ENCODE data around the gene SYNDIG1. TPM values are rescaled to one million over a fixed set of nuclear protein-coding genes. Genes with fewer than 3 reads are reported as not detected.

Gene SYNDIG1
- total and polyA plus RNA-seq, 2 donors (not counting 1 experiment from before 2014, with no cell fraction given) = not detected

- no peak overlapping the region for H3K4me3 Mint-ChIP-seq
- ATAC-seq (ENCODE audit: low read depth) = no peak
- WGBS (ENCODE audit: insufficient coverage) = 100% methylated on average over 5 of the region's 5 CpGs
- Histone ChIP-seq H3K79me2 (ENCODE audit: control insufficient read depth, insufficient read depth, low read length) (no peaks in the 10 kb centered on the region), H3K4me2 (replicated peaks; ENCODE audit: low read depth, low read length, poor library complexity, severe bottlenecking) (no peak overlapping the region), H3K27ac (ENCODE audit: low read length in 2 of 2) (no peak overlapping the region), H3K4me3 (ENCODE audit: control extremely low read depth in 1 of 5, extremely low read depth in 1 of 5, insufficient read depth in 1 of 5, low read depth in 2 of 5, low read length in 4 of 5) (no peak overlapping the region), H4K20me1 (ENCODE audit: control insufficient read depth, insufficient read depth, low read length, poor library complexity, severe bottlenecking) (no peaks in the 10 kb centered on the region), H2AFZ (ENCODE audit: insufficient read depth, low read depth, low read length, poor library complexity, severe bottlenecking) (no peak overlapping the region), H3K36me3 (replicated peaks in 1 of 2; ENCODE audit: control extremely low read depth in 1 of 2, control insufficient read depth in 1 of 2, extremely low read depth in 1 of 2, insufficient read depth in 2 of 2, low read length in 1 of 2) (no peaks in the 10 kb centered on the region), H3K27me3 (replicated peaks in 1 of 4; ENCODE audit: control extremely low read depth in 1 of 4, control insufficient read depth in 3 of 4, insufficient read depth in 4 of 4, low read length in 3 of 4) (no peaks in the 10 kb centered on the region), H3K4me1 (ENCODE audit: control insufficient read depth in 2 of 2, insufficient read depth in 2 of 2, low read length in 2 of 2) (no peaks in the 10 kb centered on the region), H3K9me3 (ENCODE audit: control extremely low read depth in 1 of 3, control insufficient read depth in 2 of 3, insufficient read depth in 1 of 3, low read length in 2 of 3) (peaks cover 0 to 4% (median 0%) of the 10 kb centered on the region in 3 donors), H3K9ac (ENCODE audit: low read length) (no peak overlapping the region)
- no peaks in the 10 kb centered on the region for H3K9me3 Mint-ChIP-seq (ENCODE audit: insufficient read depth)
- ChIA-PET POLR2A (no interaction called here), CTCF (no interaction called here)
- DNase-seq = no peak
- intact Hi-C loops (cut with micrococcal nuclease) = no loop called here
- TF ChIP-seq CTCF (IDR thresholded peaks at IDR 0.05) (no peak), EZH2 (IDR thresholded peaks at IDR 0.05; ENCODE audit: borderline replicate concordance, insufficient read depth, low read depth, low read length, poor library complexity, severe bottlenecking) (no peak)
- H3K27ac Mint-ChIP-seq = no peak overlapping the region
- peaks cover 1% of the 10 kb centered on the region for H3K4me1 Mint-ChIP-seq
- no peaks in the 10 kb centered on the region for H3K27me3 Mint-ChIP-seq
These were observed 201.6 kb downstream of the SYNDIG1 start for GRCh38 chr20:24670981-24671380.

GRCh38 chr20:24672181-24672880 lies 202.9 kb downstream of the SYNDIG1 start:
- H3K79me2 ChIP-seq (ENCODE audit: control insufficient read depth, insufficient read depth, low read length) = no peaks in the 10 kb centered on the region
- intact Hi-C loops (cut with micrococcal nuclease) = no loop called here
- Mint-ChIP-seq H3K4me3 (no peak overlapping the region), H3K9me3 (ENCODE audit: insufficient read depth) (no peaks in the 10 kb centered on the region), H3K27ac (no peak overlapping the region), H3K27me3 (no peaks in the 10 kb centered on the region), H3K4me1 (peaks cover 1% of the 10 kb centered on the region)
- ChIA-PET CTCF (no interaction called here), POLR2A (no interaction called here)
- H3K4me3 ChIP-seq (ENCODE audit: control extremely low read depth in 1 of 5, extremely low read depth in 1 of 5, insufficient read depth in 1 of 5, low read depth in 2 of 5, low read length in 4 of 5) = no peak overlapping the region
- no peaks in the 10 kb centered on the region for H3K36me3 ChIP-seq (replicated peaks in 1 of 2; ENCODE audit: control extremely low read depth in 1 of 2, control insufficient read depth in 1 of 2, extremely low read depth in 1 of 2, insufficient read depth in 2 of 2, low read length in 1 of 2)
- H3K4me2 ChIP-seq (replicated peaks; ENCODE audit: low read depth, low read length, poor library complexity, severe bottlenecking) = no peak overlapping the region
- H3K4me1 ChIP-seq (ENCODE audit: control insufficient read depth in 2 of 2, insufficient read depth in 2 of 2, low read length in 2 of 2) = no peaks in the 10 kb centered on the region
- ATAC-seq (ENCODE audit: low read depth) = no peak
- H3K27ac ChIP-seq (ENCODE audit: low read length in 2 of 2) = no peak overlapping the region
- H2AFZ ChIP-seq (ENCODE audit: insufficient read depth, low read depth, low read length, poor library complexity, severe bottlenecking) = no peak overlapping the region
- no peak for DNase-seq
- WGBS (ENCODE audit: insufficient coverage) = 82% methylated on average over 7 of the region's 10 CpGs
- H3K9me3 ChIP-seq (ENCODE audit: control extremely low read depth in 1 of 3, control insufficient read depth in 2 of 3, insufficient read depth in 1 of 3, low read length in 2 of 3) = peaks cover 0 to 4% (median 0%) of the 10 kb centered on the region in 3 donors
- H3K27me3 ChIP-seq (replicated peaks in 1 of 4; ENCODE audit: control extremely low read depth in 1 of 4, control insufficient read depth in 3 of 4, insufficient read depth in 4 of 4, low read length in 3 of 4) = no peaks in the 10 kb centered on the region
- H3K9ac ChIP-seq (ENCODE audit: low read length) = no peak overlapping the region
- no peak for TF ChIP-seq EZH2 (IDR thresholded peaks at IDR 0.05; ENCODE audit: borderline replicate concordance, insufficient read depth, low read depth, low read length, poor library complexity, severe bottlenecking)
- TF ChIP-seq CTCF (IDR thresholded peaks at IDR 0.05) = no peak
- H4K20me1 ChIP-seq (ENCODE audit: control insufficient read depth, insufficient read depth, low read length, poor library complexity, severe bottlenecking) = no peaks in the 10 kb centered on the region
